ENCODE measurements around the gene QSOX2. TPM values are rescaled to one million over a fixed set of nuclear protein-coding genes. Genes with fewer than 3 reads are reported as not detected.

Gene QSOX2
- total RNA-seq, 1 donor from 2014 or later, result 14.0 TPM

- Mint-ChIP-seq H3K36me3 (ENCODE audit: low read depth, unreplicated experiment) (no peaks in the 10 kb centered on the region), H3K27ac (ENCODE audit: unreplicated experiment) (no peak overlapping the region), H3K4me1 (ENCODE audit: unreplicated experiment) (no peaks in the 10 kb centered on the region), H3K27me3 (ENCODE audit: unreplicated experiment) (peaks cover 9% of the 10 kb centered on the region), H3K4me3 (ENCODE audit: unreplicated experiment) (no peak overlapping the region), H3K9me3 (ENCODE audit: unreplicated experiment) (no peaks in the 10 kb centered on the region)
- TF ChIP-seq, protein P1, sequence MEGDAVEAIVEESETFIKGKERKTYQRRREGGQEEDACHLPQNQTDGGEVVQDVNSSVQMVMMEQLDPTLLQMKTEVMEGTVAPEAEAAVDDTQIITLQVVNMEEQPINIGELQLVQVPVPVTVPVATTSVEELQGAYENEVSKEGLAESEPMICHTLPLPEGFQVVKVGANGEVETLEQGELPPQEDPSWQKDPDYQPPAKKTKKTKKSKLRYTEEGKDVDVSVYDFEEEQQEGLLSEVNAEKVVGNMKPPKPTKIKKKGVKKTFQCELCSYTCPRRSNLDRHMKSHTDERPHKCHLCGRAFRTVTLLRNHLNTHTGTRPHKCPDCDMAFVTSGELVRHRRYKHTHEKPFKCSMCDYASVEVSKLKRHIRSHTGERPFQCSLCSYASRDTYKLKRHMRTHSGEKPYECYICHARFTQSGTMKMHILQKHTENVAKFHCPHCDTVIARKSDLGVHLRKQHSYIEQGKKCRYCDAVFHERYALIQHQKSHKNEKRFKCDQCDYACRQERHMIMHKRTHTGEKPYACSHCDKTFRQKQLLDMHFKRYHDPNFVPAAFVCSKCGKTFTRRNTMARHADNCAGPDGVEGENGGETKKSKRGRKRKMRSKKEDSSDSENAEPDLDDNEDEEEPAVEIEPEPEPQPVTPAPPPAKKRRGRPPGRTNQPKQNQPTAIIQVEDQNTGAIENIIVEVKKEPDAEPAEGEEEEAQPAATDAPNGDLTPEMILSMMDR (IDR thresholded peaks at IDR 0.05; ENCODE audit: unreplicated experiment), result no peak
- DNase-seq (ENCODE audit: low spot score), result no peak
Observed at GRCh38 chr9:136289651-136290507, 44.3 kb upstream of the QSOX2 start.

- H3K4me3 Mint-ChIP-seq (ENCODE audit: unreplicated experiment), result no peak overlapping the region
- no peak for DNase-seq (ENCODE audit: low spot score)
- no peaks in the 10 kb centered on the region for H3K4me1 Mint-ChIP-seq (ENCODE audit: unreplicated experiment)
- H3K36me3 Mint-ChIP-seq (ENCODE audit: low read depth, unreplicated experiment), result no peaks in the 10 kb centered on the region
- no peaks in the 10 kb centered on the region for H3K9me3 Mint-ChIP-seq (ENCODE audit: unreplicated experiment)
- no peak overlapping the region for H3K27ac Mint-ChIP-seq (ENCODE audit: unreplicated experiment)
- peaks cover 7% of the 10 kb centered on the region for H3K27me3 Mint-ChIP-seq (ENCODE audit: unreplicated experiment)
- TF ChIP-seq, protein P1 (IDR thresholded peaks at IDR 0.05; ENCODE audit: unreplicated experiment), result no peak
Observed at GRCh38 chr9:136287960-136288753, 42.5 kb upstream of the QSOX2 start.

DNA sequence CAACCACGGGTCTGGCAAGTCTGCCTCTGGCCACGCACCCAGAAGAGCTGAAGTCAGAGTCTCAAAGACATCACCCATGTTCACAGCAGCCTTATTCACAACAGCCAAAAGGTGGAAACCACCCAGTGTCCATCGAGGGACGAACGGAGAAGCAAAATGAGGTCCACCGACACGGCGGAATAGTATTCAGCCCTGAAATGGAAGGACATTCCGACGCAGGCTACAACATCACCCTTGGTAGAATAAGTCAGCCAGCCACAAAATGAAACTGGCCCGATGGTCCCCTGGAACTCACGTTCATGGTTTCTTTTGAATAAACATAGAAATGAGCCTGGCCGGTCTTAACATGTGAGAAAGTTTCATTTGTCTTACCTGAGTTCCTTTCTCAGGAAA is 41.4 kb upstream of the QSOX2 start:
- TF ChIP-seq, protein P1 (IDR thresholded peaks at IDR 0.05; ENCODE audit: unreplicated experiment), result no peak
- H3K4me3 Mint-ChIP-seq (ENCODE audit: unreplicated experiment), result no peak overlapping the region
- H3K9me3 Mint-ChIP-seq (ENCODE audit: unreplicated experiment), result no peaks in the 10 kb centered on the region
- no peaks in the 10 kb centered on the region for H3K36me3 Mint-ChIP-seq (ENCODE audit: low read depth, unreplicated experiment)
- no peak for DNase-seq (ENCODE audit: low spot score)
- H3K27me3 Mint-ChIP-seq (ENCODE audit: unreplicated experiment), result peaks cover 7% of the 10 kb centered on the region
- H3K27ac Mint-ChIP-seq (ENCODE audit: unreplicated experiment), result no peak overlapping the region
- no peaks in the 10 kb centered on the region for H3K4me1 Mint-ChIP-seq (ENCODE audit: unreplicated experiment)

DNA sequence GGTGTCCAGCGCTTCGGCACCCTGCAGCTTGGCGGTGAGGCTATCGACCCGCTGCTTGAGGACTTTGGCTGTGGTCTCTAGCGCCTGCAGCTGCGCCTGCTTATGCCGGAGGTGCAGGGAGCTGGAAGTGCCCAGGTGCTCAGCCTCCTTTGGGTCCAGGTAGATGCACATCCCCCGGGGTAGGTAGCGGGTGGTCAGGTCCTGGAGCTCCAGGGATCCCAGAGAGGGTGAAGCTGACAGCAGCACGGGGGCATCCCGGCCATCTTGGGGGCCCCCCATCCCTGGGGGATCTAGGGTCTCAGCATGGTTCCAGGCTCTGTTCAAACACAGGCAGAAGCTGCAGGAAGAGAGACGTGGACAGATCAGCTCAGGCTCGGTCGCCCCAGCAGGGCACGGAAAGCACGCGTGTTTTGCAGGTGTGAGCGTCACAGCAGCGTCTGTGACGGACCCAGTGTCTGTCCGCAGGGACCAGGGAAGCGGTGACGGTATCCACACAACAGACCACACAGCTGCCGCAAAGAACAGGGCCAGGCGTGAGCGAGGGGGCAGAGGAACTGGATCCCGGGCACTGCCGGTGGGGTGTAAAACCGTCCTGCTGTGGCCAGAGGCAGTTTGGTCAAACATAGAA is 40.9 kb upstream of the QSOX2 start:
- TF ChIP-seq, protein P1 (IDR thresholded peaks at IDR 0.05; ENCODE audit: unreplicated experiment), result no peak
- peaks cover 7% of the 10 kb centered on the region for H3K27me3 Mint-ChIP-seq (ENCODE audit: unreplicated experiment)
- no peak for DNase-seq (ENCODE audit: low spot score)
- no peak overlapping the region for H3K4me3 Mint-ChIP-seq (ENCODE audit: unreplicated experiment)
- no peaks in the 10 kb centered on the region for H3K4me1 Mint-ChIP-seq (ENCODE audit: unreplicated experiment)
- no peaks in the 10 kb centered on the region for H3K9me3 Mint-ChIP-seq (ENCODE audit: unreplicated experiment)
- no peaks in the 10 kb centered on the region for H3K36me3 Mint-ChIP-seq (ENCODE audit: low read depth, unreplicated experiment)
- H3K27ac Mint-ChIP-seq (ENCODE audit: unreplicated experiment), result no peak overlapping the region
